BJ (cell line): Measurements from ENCODE around the gene MAN1C1. TPM values are rescaled to one million over a fixed set of nuclear protein-coding genes. Genes with fewer than 3 reads are reported as not detected.

ENCODE experiments used
- CTCF ChIA-PET: fragments of 350-600 bp; formaldehyde crosslinking; extraction: SDS; loops from one replicate; lab custom pipeline; 2021; ENCODE audit warnings: antibody characterized with exemption, inconsistent platforms; lab: Yijun Ruan, JAX
- POLR2A ChIA-PET: fragments of 300-600 bp; sonication (Branson Sonifier 250); formaldehyde crosslinking; extraction: SDS; loops from one replicate; lab custom pipeline; 2021; ENCODE audit warnings: antibody characterized with exemption; lab: Charles Lee
- DNase-seq: peaks from one replicate; pipeline ENCODE4 v3.0.0-alpha.2; 2011; ENCODE audit warnings: low read depth
- H3K27me3 ChIP-seq: 2 replicates; pipeline ENCODE4 v1.6.0; 2011; ENCODE audit warnings: low read length; ENCODE audit not compliant: control insufficient read depth, insufficient read depth
- H3K36me3 ChIP-seq: 2 replicates; pipeline ENCODE4 v1.5.1; 2011; ENCODE audit warnings: low read length; ENCODE audit not compliant: control insufficient read depth, insufficient read depth
- H3K4me3 ChIP-seq: 2 replicates; pipeline ENCODE4 v1.5.1; 2011; ENCODE audit warnings: low read depth, mild to moderate bottlenecking, control low read depth, low read length
- polyA plus RNA-seq: library from polyadenylated mRNA; depleted of rRNA; stranded (reverse); fragments of >200 nt; gene quantifications from 2 replicates; pipeline ENCODE4 v1.2.3, GENCODE V29; 2011
- TF ChIP-seq, protein P1 (sequence below): IDR thresholded peaks from 2 replicates; pipeline ENCODE4 v1.5.1; 2011; ENCODE audit warnings: low read depth, mild to moderate bottlenecking, control low read depth, inconsistent platforms, low read length, moderate library complexity; ENCODE audit not compliant: insufficient read depth

MAN1C1 gene
- polyA plus RNA-seq, 1 experiment, result 1.1 TPM

DNA sequence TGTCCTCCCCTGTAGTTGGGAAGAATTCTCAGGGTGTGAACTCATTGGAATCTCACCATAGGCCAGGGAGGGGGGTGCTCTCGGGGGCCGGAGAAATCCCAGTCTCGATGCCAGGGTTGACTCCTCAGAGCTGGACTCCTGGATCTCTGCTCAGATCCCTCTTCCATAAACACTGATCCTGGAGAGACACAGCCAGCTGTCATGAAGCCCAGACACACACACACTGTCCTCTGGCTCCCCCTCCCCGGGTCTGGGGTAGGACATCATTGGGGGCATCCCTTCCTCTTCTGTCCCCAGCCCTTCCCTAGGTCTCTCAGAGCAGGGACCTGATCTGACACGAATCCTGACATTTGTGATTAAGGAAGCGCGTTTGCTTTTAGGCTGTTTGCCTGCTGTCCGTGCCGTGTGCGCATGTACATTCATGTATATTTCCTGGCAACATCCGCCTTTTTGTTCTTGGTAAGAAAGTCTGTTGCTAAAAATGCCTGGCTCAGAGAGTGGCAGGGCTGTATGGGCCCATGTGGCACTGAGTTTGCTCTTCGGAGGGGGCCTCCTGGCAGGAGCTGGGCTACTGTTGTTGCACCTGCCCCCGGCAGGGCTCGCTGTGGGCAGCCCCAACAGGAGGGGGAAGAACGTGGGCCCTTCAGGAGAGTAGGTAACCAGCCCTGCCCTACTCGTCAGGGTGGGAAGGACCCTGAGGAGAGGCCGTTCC lies 138.0 kb downstream of the MAN1C1 start:
- ChIA-PET CTCF (no interaction called here), POLR2A (no interaction called here)

DNA sequence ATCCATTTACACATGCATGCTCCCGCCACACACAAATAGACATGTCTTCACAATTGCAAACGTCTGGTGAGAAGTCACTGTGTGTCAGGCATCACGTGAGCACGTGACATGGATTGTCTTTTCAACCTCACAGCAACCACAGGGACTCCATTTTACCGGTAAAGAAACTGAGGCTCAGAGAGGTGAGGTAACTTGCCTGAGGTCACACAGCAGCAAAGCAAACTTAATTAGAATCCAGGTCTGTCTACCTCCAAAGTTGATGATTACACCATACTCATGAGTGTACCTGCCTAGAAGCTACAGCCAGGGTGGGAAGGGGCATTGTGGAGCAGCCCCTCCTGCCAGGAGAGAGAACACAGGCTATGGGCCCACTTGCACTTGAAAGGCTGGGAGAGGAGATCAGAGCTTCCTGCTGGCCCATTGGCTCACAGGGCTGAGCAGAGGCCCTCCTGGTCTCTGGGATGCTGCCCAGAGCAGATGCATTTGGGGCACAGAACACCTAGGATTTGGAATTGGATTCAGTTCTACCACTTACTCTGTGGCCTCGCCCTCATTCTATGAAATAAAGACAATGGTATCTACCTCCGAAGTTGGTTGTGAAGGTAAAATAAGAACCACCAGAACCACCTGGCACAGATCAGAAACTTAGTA lies 139.0 kb downstream of the MAN1C1 start:
- TF ChIP-seq, protein P1, sequence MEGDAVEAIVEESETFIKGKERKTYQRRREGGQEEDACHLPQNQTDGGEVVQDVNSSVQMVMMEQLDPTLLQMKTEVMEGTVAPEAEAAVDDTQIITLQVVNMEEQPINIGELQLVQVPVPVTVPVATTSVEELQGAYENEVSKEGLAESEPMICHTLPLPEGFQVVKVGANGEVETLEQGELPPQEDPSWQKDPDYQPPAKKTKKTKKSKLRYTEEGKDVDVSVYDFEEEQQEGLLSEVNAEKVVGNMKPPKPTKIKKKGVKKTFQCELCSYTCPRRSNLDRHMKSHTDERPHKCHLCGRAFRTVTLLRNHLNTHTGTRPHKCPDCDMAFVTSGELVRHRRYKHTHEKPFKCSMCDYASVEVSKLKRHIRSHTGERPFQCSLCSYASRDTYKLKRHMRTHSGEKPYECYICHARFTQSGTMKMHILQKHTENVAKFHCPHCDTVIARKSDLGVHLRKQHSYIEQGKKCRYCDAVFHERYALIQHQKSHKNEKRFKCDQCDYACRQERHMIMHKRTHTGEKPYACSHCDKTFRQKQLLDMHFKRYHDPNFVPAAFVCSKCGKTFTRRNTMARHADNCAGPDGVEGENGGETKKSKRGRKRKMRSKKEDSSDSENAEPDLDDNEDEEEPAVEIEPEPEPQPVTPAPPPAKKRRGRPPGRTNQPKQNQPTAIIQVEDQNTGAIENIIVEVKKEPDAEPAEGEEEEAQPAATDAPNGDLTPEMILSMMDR, result no peak
- peaks cover 25% of the 10 kb centered on the region for H3K27me3 ChIP-seq
- H3K36me3 ChIP-seq, result no peaks in the 10 kb centered on the region
- ChIA-PET CTCF (no interaction called here), POLR2A (interaction anchor here (1.1 kb wide), 1 partner anchor 11 kb away, joined by 3 read pairs; no protein-coding TSS in a partner anchor)
- H3K4me3 ChIP-seq, result no peak overlapping the region
- no peak for DNase-seq

More for the DNA sequence above, 138.0 kb downstream of the MAN1C1 start:
- peaks cover 27% of the 10 kb centered on the region for H3K27me3 ChIP-seq
- H3K4me3 ChIP-seq, result no peak overlapping the region
- DNase-seq, result no peak
- no peaks in the 10 kb centered on the region for H3K36me3 ChIP-seq
- TF ChIP-seq, protein P1, result no peak

DNA sequence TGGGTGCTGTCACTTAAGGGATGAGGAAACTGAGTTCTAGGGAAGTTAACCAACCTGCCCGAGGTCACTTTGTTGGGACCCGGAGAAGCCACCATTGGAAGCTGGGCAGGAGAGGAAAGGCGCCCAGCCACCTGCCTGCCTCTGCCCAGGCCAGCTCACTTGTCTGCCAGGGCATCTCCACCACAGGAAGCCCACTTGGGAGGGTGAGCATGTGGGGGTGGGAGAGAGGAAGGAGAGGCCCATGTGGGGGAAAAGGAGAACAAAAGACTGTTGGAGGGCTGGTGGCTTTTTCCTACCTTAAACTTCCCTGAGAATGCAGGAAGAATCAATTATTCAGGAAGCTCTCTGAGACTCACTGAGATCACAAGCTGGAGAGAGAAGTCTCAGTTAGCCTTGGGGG lies 139.6 kb downstream of the MAN1C1 start:
- TF ChIP-seq, protein P1, result no peak
- Histone ChIP-seq H3K36me3 (no peaks in the 10 kb centered on the region), H3K27me3 (peaks cover 23% of the 10 kb centered on the region), H3K4me3 (no peak overlapping the region)
- ChIA-PET CTCF (no interaction called here), POLR2A (interaction anchor here (0.6 to 1.1 kb wide), 2 partner anchors 11 to 315 kb away, joined by 3 read pairs; no protein-coding TSS in a partner anchor)
- no peak for DNase-seq

DNA sequence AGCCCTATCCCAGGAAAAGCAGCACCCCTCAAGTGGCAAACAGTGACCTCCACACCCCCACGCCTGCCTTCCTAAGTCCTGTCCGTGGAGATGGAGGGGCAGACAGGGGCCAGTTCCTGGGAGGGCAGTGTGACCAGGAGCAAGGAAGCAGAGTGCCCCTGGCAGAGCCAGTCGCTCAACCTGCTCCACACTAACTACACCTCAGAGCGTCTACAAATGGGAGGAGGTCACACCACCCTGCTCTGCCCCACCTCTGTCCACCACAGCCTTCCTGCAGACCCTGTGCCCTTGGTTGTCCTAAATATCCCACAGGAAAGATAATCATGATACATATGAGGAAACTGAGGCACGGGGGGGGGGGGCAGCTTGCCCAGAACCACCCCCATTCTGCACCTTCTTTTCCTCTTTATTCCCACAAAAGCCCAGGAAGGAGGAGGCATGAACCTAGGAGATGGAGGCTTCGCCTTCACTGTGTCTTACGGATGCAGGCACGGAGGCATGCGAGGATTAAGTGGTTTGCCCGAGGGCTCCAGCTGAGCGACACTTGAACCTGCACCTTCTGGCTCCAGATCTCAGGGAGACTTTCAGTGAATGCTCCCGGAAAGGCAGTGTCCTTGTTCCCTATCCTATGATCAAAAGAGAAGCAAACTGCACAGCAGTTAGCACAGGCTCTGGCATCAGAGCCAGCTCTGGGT lies 140.7 kb downstream of the MAN1C1 start:
- TF ChIP-seq, protein P1, result no peak
- Histone ChIP-seq H3K27me3 (peaks cover 20% of the 10 kb centered on the region), H3K36me3 (no peaks in the 10 kb centered on the region), H3K4me3 (no peak overlapping the region)
- POLR2A ChIA-PET, result interaction anchor here (1.1 kb wide), 1 partner anchor 10 kb away, joined by 3 read pairs; no protein-coding TSS in a partner anchor
- CTCF ChIA-PET, result interaction anchor here (0.6 kb wide), 1 partner anchor 237 kb away, joined by 3 read pairs; no protein-coding TSS in a partner anchor
- DNase-seq, result no peak

DNA sequence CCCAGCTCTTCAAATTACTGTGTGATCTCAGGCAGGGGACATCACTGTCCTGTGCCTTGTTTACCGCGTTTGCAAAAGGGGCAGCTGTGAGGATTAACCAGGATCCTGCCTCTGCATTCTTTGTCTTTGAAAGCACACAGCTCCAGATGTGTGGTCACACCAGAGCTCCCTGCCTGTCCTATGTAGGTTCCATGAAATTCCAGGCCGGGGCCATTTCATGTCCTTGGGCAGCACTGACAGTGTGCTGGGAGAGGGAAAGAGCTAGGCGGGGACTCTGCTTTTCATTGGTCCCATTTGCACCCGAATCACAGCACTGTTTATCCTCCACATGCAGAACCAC lies 141.2 kb downstream of the MAN1C1 start:
- peaks cover 20% of the 10 kb centered on the region for H3K27me3 ChIP-seq
- POLR2A ChIA-PET, result no interaction called here
- TF ChIP-seq, protein P1, result no peak
- CTCF ChIA-PET, result interaction anchor here (0.6 kb wide), 1 partner anchor 238 kb away, joined by 3 read pairs; no protein-coding TSS in a partner anchor
- H3K36me3 ChIP-seq, result no peaks in the 10 kb centered on the region
- DNase-seq, result no peak
- no peak overlapping the region for H3K4me3 ChIP-seq
